ENCODE results near the gene SLC6A19. TPM values are rescaled to one million over a fixed set of nuclear protein-coding genes. Genes with fewer than 3 reads are reported as not detected.

SLC6A19 gene
- total RNA-seq, 2 donors from 2014 or later: not detected

- Histone ChIP-seq H3K4me1 (no peaks in the 10 kb centered on the region), H3K36me3 (no peaks in the 10 kb centered on the region), H3K27ac (no peak overlapping the region), H3K27me3 (no peaks in the 10 kb centered on the region), H3K9me3 (peaks cover 0 to 10% of the 10 kb centered on the region in 2 donors), H3K4me3 (no peak overlapping the region)
- TF ChIP-seq CTCF (IDR thresholded peaks at IDR 0.05): no peak
- no peak for DNase-seq (ENCODE audit: low spot score)
Observed at GRCh38 chr5:1231354-1231905, 30.0 kb downstream of the SLC6A19 start.

GRCh38 chr5:1232780-1233179 is 31.4 kb downstream of the SLC6A19 start:
- Histone ChIP-seq H3K9me3 (peaks cover 0 to 10% of the 10 kb centered on the region in 2 donors), H3K27me3 (no peaks in the 10 kb centered on the region), H3K36me3 (no peaks in the 10 kb centered on the region), H3K27ac (no peak overlapping the region), H3K4me1 (no peaks in the 10 kb centered on the region), H3K4me3 (no peak overlapping the region)
- DNase-seq (ENCODE audit: low spot score): no peak
- no peak for TF ChIP-seq CTCF (IDR thresholded peaks at IDR 0.05)

GRCh38 chr5:1235379-1235778 is 34.0 kb downstream of the SLC6A19 start:
- no peak for DNase-seq (ENCODE audit: low spot score)
- Histone ChIP-seq H3K4me1 (no peaks in the 10 kb centered on the region), H3K27me3 (no peaks in the 10 kb centered on the region), H3K4me3 (no peak overlapping the region), H3K27ac (no peak overlapping the region), H3K9me3 (peaks cover 0 to 10% of the 10 kb centered on the region in 2 donors), H3K36me3 (no peaks in the 10 kb centered on the region)
- TF ChIP-seq CTCF (IDR thresholded peaks at IDR 0.05): no peak

- no peak overlapping the region for H3K27ac ChIP-seq
- no peaks in the 10 kb centered on the region for H3K27me3 ChIP-seq
- H3K9me3 ChIP-seq: peaks cover 0 to 10% of the 10 kb centered on the region in 2 donors
- H3K4me3 ChIP-seq: no peak overlapping the region
- H3K36me3 ChIP-seq: no peaks in the 10 kb centered on the region
- TF ChIP-seq CTCF (IDR thresholded peaks at IDR 0.05): no peak
- no peak for DNase-seq (ENCODE audit: low spot score)
- H3K4me1 ChIP-seq: no peaks in the 10 kb centered on the region
Observed at GRCh38 chr5:1235838-1236237, 34.4 kb downstream of the SLC6A19 start.

GRCh38 chr5:1239505-1240251 is 38.3 kb downstream of the SLC6A19 start:
- no peak overlapping the region for H3K4me3 ChIP-seq
- TF ChIP-seq CTCF (IDR thresholded peaks at IDR 0.05): no peak
- H3K27ac ChIP-seq: no peak overlapping the region
- no peaks in the 10 kb centered on the region for H3K4me1 ChIP-seq
- H3K9me3 ChIP-seq: peaks cover 0 to 10% of the 10 kb centered on the region in 2 donors
- no peak for DNase-seq (ENCODE audit: low spot score)
- no peaks in the 10 kb centered on the region for H3K27me3 ChIP-seq
- no peaks in the 10 kb centered on the region for H3K36me3 ChIP-seq

Measured in right atrium auricular region (tissue), 2 donors.